GM19455 (cell line): ENCODE measurements around the gene TNFRSF12A.
"Not testable (repeated sequence)": the region's sequence is repeated elsewhere in the genome, so short reads cannot be mapped to it uniquely, and the experiment has no call there.

Source experiments
- ATAC-seq: cut with Tn5 transposase; IDR thresholded peaks from one replicate; pipeline ENCODE4 v1.9.1; 2021; ENCODE audit not compliant: unreplicated experiment

The TNFRSF12A gene

DNA sequence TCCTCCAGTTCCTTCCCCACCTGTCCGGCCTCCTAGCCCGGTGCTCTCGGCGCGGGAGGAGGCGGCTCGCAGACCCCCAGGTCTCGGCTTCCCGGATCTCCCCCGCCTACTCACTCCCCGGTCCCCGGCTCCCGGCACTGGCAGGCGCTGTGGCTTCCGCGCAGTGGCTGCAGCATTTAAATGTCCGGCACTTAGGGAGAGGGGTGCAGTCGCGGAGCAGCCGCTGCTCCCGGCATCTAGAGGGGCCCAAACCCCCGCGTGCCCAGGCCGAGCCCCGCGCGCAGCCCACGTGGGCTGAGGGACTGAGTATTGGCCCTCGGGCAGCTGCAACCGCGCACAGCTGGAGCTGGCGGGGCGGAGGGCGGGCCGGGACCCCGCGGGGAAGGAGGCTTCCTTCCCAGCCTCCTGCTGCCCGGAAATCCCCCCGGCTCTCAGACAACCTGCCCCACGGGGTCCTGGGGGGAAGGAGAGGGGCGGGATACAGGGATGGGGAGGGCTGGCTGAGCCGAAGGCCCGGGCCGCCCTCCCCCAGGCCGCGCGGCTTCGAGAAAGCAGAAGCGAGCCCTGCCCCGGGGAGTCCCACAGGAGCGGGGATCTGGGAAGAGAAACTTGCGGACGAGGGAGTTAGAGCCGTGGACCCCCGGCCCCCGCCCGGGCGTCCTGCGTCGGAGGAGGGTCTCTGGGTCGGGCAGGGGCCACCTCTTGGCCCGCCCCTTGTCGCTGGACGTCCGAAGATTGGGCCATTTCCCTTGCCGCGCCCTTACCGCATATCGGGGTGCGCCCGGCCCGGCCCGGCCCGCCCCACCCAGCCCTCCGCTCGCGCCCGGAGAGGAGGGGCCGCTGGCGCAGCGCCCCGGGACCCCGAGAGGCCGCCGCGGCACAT is 25.8 kb downstream of the TNFRSF12A start, which contains the start of gene MMP25:
MMP25 (plus strand) TSS at position 804 of the 883 bp plus-strand sequence. CDS start 357 bp downstream, outside the sequence.
- ATAC-seq: no peak

- ATAC-seq: no peak
Observed at GRCh38 chr16:3046641-3047386, 26.6 kb downstream of the TNFRSF12A start.

GRCh38 chr16:3047387-3047720 is 27.2 kb downstream of the TNFRSF12A start:
- no peak for ATAC-seq

DNA sequence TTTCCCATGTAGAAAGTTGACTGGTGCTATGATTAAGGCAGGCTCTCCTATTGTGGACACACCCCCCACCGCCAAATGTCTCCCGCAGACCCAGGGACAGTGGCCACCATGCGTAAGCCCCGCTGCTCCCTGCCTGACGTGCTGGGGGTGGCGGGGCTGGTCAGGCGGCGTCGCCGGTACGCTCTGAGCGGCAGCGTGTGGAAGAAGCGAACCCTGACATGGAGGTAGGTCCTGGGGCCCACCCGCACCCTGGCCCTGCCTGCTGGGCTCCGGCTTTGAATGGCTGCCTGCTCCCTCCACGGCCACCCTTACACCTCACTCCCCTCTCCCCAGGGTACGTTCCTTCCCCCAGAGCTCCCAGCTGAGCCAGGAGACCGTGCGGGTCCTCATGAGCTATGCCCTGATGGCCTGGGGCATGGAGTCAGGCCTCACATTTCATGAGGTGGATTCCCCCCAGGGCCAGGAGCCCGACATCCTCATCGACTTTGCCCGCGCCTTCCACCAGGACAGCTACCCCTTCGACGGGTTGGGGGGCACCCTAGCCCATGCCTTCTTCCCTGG is 29.8 kb downstream of the TNFRSF12A start:
- no peak for ATAC-seq

DNA sequence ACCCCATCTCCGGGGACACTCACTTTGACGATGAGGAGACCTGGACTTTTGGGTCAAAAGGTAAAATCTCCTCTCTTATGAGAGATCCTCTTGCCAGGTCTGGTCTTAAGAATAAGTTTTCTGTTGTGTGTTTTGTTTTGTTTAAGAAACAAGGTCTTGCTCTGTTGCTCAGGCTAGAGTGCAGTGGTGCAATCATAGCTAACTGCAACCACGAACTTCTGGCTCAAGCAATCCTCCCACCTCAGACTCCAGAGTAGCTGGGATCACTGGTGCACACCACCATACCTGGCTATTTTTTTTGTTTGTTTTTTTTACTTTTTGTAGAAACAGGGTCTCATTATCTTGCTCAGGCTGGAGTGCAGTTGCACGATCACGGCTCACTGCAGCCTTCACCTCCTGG is 30.3 kb downstream of the TNFRSF12A start:
- no peak for ATAC-seq

DNA sequence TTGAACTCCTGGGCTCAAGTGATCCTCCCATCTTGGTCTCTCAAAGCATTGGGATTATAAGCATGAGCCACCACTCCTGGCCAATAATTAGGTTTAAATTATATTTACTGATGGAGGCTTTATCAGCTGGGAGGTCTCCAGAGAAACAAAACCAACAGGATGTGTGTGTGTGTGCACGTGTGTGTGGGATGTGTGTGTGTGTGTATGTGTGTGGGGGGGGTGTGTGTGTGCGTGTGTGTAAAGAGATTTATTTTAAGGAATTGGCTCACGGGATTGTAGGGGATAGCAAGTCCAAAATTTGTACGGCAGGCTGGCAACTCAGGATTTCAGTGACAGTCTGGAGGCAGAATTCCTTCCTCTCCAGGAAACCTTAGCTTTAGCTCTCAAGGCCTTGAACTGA is 30.8 kb downstream of the TNFRSF12A start:
- no peak for ATAC-seq

DNA sequence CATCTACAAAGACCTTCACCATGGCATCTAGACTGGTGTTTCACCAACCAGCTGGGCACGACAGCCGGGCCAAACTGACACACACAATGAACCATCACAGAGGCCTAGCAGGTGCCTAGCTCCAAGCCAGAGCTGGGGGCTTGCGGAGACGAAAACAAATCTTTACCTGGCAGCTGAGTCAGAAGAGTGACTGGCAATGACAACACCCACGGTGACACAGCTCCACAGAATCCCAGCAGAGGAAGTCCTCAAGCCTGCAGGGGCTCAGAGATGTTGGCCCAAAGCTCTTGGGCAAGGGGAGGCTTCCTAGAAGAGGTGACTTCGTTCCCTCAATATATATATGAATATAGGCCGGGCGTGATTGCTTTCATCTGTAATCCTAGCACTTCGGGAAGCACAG is 31.3 kb downstream of the TNFRSF12A start:
- ATAC-seq: no peak

GRCh38 chr16:3052571-3053329 is 32.6 kb downstream of the TNFRSF12A start:
- ATAC-seq: not testable (repeated sequence)

GRCh38 chr16:3053330-3053710 is 33.2 kb downstream of the TNFRSF12A start:
- not testable (repeated sequence) for ATAC-seq

- no peak for ATAC-seq
Observed at GRCh38 chr16:3054965-3055733, 35.0 kb downstream of the TNFRSF12A start.

- ATAC-seq: not testable (repeated sequence)
Observed at GRCh38 chr16:3055734-3056115, 35.6 kb downstream of the TNFRSF12A start.

- no peak for ATAC-seq
Observed at GRCh38 chr16:3056336-3057180, 36.4 kb downstream of the TNFRSF12A start.

- no peak for ATAC-seq
Observed at GRCh38 chr16:3057181-3058138, 37.3 kb downstream of the TNFRSF12A start.

DNA sequence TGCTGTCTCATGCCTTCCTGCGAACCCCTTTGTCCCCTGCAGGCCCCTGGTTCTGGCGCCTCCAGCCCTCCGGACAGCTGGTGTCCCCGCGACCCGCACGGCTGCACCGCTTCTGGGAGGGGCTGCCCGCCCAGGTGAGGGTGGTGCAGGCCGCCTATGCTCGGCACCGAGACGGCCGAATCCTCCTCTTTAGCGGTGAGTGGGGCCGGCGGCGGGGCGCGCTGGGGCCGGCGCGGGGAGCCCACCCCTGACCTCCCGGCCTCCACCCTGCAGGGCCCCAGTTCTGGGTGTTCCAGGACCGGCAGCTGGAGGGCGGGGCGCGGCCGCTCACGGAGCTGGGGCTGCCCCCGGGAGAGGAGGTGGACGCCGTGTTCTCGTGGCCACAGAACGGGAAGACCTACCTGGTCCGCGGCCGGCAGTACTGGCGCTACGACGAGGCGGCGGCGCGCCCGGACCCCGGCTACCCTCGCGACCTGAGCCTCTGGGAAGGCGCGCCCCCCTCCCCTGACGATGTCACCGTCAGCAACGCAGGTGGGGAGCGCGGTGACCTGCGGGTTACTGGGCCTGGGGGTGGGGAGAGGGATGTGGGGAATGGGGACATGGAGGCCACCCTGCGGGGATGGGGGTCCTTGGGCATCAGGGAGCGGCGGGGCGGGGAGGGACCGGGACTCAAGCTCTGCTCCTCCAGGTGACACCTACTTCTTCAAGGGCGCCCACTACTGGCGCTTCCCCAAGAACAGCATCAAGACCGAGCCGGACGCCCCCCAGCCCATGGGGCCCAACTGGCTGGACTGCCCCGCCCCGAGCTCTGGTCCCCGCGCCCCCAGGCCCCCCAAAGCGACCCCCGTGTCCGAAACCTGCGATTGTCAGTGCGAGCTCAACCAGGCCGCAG is 38.2 kb downstream of the TNFRSF12A start:
- no peak for ATAC-seq

DNA sequence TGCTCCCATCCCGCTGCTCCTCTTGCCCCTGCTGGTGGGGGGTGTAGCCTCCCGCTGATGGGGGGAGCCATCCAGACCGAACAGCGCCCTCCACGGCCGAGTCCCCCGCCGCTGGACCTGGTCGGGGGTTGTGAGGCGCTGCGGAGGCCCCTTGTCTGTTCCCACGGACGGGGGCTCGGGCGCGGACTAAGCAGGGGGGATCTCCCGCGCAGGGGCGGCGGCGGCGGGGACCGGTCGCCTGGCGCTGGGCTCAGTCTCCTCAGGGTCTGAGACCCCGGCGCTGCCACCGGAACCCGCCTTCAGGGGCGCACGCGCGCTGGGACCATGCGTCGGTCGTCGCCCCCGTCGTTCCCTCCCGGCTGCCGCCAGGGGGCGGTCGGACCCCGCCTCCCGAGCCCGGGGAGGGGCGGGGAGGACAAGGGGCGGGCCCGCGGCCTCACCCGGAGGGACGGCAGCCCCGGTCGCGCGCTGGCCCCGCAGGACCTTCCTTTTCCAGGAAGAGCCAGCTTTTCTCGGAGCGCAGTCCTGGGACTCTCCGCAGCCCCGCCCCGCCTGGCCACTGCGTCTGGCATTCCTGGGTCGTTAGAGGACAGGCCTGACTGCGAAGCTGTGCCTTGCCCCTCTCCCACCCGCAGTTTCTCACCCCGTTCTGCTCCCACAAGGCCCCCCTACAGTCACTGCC is 39.0 kb downstream of the TNFRSF12A start:
- no peak for ATAC-seq

DNA sequence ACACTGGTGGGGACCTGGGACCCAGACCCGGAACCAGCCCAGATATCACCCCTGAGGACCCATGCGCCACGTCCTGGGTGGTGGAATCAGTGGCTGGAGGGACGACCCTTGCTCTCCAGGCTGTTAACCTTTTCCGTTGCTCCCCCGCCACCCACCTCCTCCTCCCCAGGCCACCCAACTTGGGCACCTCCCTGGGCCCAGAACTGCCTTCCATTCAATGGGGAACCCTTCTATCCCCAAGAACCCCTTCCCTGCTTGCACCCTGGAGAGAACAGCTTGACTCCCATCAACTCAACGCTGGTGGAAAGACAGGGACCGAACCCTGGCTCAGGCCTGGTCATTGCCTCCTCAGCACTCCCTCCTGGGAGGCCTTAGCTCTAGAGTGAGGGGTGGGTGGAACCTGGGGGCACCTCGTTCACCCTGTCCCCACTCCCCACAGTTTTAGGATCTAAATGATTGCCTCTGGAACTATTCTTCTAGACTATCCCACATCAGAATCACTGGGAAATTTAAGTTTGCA is 39.6 kb downstream of the TNFRSF12A start:
- no peak for ATAC-seq
